Measurements from ENCODE around the gene CHCHD1. TPM values are rescaled to one million over a fixed set of nuclear protein-coding genes. Genes with fewer than 3 reads are reported as not detected.
"Not testable (repeated sequence)": the region's sequence is repeated elsewhere in the genome, so short reads cannot be mapped to it uniquely, and the experiment has no call there.

Gene CHCHD1
- total and polyA plus RNA-seq, 2 donors (not counting 3 experiments of a cell fraction or from before 2014, with no cell fraction given): 31.7 to 39.2 TPM

- no peaks in the 10 kb centered on the region for H3K27me3 ChIP-seq (ENCODE audit: control insufficient read depth in 2 of 2, insufficient read depth in 2 of 2, low read length in 2 of 2)
- H4K20me1 ChIP-seq (replicated peaks; ENCODE audit: control insufficient read depth, extremely low read depth, insufficient read depth, low read length): peaks cover 6% of the 10 kb centered on the region
- H3K4me3 ChIP-seq (replicated peaks in 1 of 3; ENCODE audit: insufficient read depth in 1 of 3, low read depth in 1 of 3, low read length in 3 of 3): peak overlapping the region; percentile 51 to 73 (median 68)
- H3K27ac ChIP-seq (ENCODE audit: insufficient read depth, low read depth, low read length): peak overlapping the region; percentile 9
- peaks cover 45% of the 10 kb centered on the region for H3K79me2 ChIP-seq (ENCODE audit: control insufficient read depth, insufficient read depth, low read length)
- H3K4me1 ChIP-seq (ENCODE audit: control insufficient read depth, extremely low read depth, insufficient read depth, low read length): peaks cover 24% of the 10 kb centered on the region
- ChIA-PET CTCF (interaction anchor here (0.9 to 1.6 kb wide), 4 partner anchors 12 to 93 kb away, joined by 3 to 11 read pairs (median 4); no protein-coding TSS in a partner anchor), POLR2A (no interaction called here)
- intact Hi-C loops (cut with micrococcal nuclease) (no loop called here), dilution Hi-C loops (cut with MboI; ENCODE audit: extremely low pct_ligation_motif_present, low sequenced_read_pairs) (no loop called here)
- H3K4me2 ChIP-seq (ENCODE audit: insufficient read depth, low read length): peak overlapping the region; percentile 92
- peak overlapping the region; percentile 64 for H3K9ac ChIP-seq (replicated peaks; ENCODE audit: extremely low read depth, insufficient read depth, low read length)
- DNase-seq (ENCODE audit: low read depth, low spot score): no peak
- H3K9me3 ChIP-seq (replicated peaks; ENCODE audit: control insufficient read depth, insufficient read depth, low read length): no peaks in the 10 kb centered on the region
- H3K9me1 ChIP-seq (replicated peaks; ENCODE audit: control insufficient read depth, extremely low read depth, insufficient read depth, low read length): no peaks in the 10 kb centered on the region
- FAIRE-seq: peak; percentile 64
- TF ChIP-seq GATA2 (IDR thresholded peaks at IDR 0.05; ENCODE audit: insufficient read depth, insufficient read length, low read depth, low read length) (no peak), POLR2AphosphoS5 (IDR thresholded peaks at IDR 0.05; ENCODE audit: insufficient read depth, low read depth, low read length) (no peak), JUN (IDR thresholded peaks at IDR 0.05; ENCODE audit: borderline replicate concordance, insufficient read depth, insufficient read length, low read depth) (no peak), MYC (IDR thresholded peaks at IDR 0.05; ENCODE audit: low read depth, low read length) (no peak), POLR2A (IDR thresholded peaks at IDR 0.05; ENCODE audit: low read depth, low read length) (no peak), MAX (IDR thresholded peaks at IDR 0.05; ENCODE audit: insufficient read depth, insufficient read length) (no peak), EZH2 (IDR thresholded peaks at IDR 0.05; ENCODE audit: borderline replicate concordance, low read depth, low read length, severe bottlenecking) (no peak), FOS (IDR thresholded peaks at IDR 0.05; ENCODE audit: borderline replicate concordance, insufficient read depth, low read length) (no peak)
- TF ChIP-seq, protein P1, sequence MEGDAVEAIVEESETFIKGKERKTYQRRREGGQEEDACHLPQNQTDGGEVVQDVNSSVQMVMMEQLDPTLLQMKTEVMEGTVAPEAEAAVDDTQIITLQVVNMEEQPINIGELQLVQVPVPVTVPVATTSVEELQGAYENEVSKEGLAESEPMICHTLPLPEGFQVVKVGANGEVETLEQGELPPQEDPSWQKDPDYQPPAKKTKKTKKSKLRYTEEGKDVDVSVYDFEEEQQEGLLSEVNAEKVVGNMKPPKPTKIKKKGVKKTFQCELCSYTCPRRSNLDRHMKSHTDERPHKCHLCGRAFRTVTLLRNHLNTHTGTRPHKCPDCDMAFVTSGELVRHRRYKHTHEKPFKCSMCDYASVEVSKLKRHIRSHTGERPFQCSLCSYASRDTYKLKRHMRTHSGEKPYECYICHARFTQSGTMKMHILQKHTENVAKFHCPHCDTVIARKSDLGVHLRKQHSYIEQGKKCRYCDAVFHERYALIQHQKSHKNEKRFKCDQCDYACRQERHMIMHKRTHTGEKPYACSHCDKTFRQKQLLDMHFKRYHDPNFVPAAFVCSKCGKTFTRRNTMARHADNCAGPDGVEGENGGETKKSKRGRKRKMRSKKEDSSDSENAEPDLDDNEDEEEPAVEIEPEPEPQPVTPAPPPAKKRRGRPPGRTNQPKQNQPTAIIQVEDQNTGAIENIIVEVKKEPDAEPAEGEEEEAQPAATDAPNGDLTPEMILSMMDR (IDR thresholded peaks at IDR 0.05; ENCODE audit: extremely low read depth in 1 of 2, insufficient read depth in 1 of 2, low read depth in 1 of 2, low read length in 2 of 2): no peak
- peaks cover 4 to 23% of the 10 kb centered on the region in 2 experiments for H3K36me3 ChIP-seq (ENCODE audit: control insufficient read depth in 2 of 2, extremely low read depth in 1 of 2, insufficient read depth in 2 of 2, low read length in 2 of 2)
- BruUV-seq (replicated peaks): no TSS peak
- H2AFZ ChIP-seq (ENCODE audit: low read depth, low read length): no peak overlapping the region
These were observed 4.7 kb downstream of the CHCHD1 start for GRCh38 chr10:73786512-73786885.

GRCh38 chr10:73787031-73787800 is 5.4 kb downstream of the CHCHD1 start:
- H3K27me3 ChIP-seq (ENCODE audit: control insufficient read depth in 2 of 2, insufficient read depth in 2 of 2, low read length in 2 of 2); FAIRE-seq; H3K4me3 ChIP-seq (replicated peaks in 1 of 3; ENCODE audit: insufficient read depth in 1 of 3, low read depth in 1 of 3, low read length in 3 of 3); H3K9ac ChIP-seq (replicated peaks; ENCODE audit: extremely low read depth, insufficient read depth, low read length); dilution Hi-C loops (cut with MboI; ENCODE audit: extremely low pct_ligation_motif_present, low sequenced_read_pairs); H3K9me3 ChIP-seq (replicated peaks; ENCODE audit: control insufficient read depth, insufficient read depth, low read length); DNase-seq (ENCODE audit: low read depth, low spot score); H3K9me1 ChIP-seq (replicated peaks; ENCODE audit: control insufficient read depth, extremely low read depth, insufficient read depth, low read length); H4K20me1 ChIP-seq (replicated peaks; ENCODE audit: control insufficient read depth, extremely low read depth, insufficient read depth, low read length); H2AFZ ChIP-seq (ENCODE audit: low read depth, low read length); H3K27ac ChIP-seq (ENCODE audit: insufficient read depth, low read depth, low read length); intact Hi-C loops (cut with micrococcal nuclease); H3K4me2 ChIP-seq (ENCODE audit: insufficient read depth, low read length); BruUV-seq (replicated peaks): not testable (repeated sequence)
- Histone ChIP-seq H3K4me1 (ENCODE audit: control insufficient read depth, extremely low read depth, insufficient read depth, low read length) (peaks cover 24% of the 10 kb centered on the region), H3K36me3 (ENCODE audit: control insufficient read depth in 2 of 2, extremely low read depth in 1 of 2, insufficient read depth in 2 of 2, low read length in 2 of 2) (peaks cover 4 to 30% of the 10 kb centered on the region in 2 experiments), H3K79me2 (ENCODE audit: control insufficient read depth, insufficient read depth, low read length) (peaks cover 40% of the 10 kb centered on the region)
- CTCF ChIA-PET: interaction anchor here (1.1 to 1.6 kb wide), 3 partner anchors 12 to 92 kb away, joined by 3 to 11 read pairs (median 3); no protein-coding TSS in a partner anchor
- POLR2A ChIA-PET: interaction anchor here (0.7 kb wide), 1 partner anchor 1613 kb away, joined by 7 read pairs; no protein-coding TSS in a partner anchor
